ENCODE measurements around the gene PTPN6.
A peak's percentile ranks its signal among the peaks of the same experiment; 100 is the strongest.

Gene PTPN6

GRCh38 chr12:6934110-6934509 is 17.0 kb upstream of the PTPN6 start:
- Histone ChIP-seq H3K36me3 (no peaks in the 10 kb centered on the region), H3K4me1 (ENCODE audit: control insufficient read depth in 1 of 2, insufficient read depth in 1 of 2, low read depth in 1 of 2, low read length in 1 of 2) (peaks cover 35 to 36% of the 10 kb centered on the region in 2 experiments), H3K27ac (no peak overlapping the region), H3K27me3 (peaks cover 29% of the 10 kb centered on the region), H3K4me3 (ENCODE audit: low read depth in 1 of 2, low read length in 1 of 2) (no peak overlapping the region), H3K9me3 (no peaks in the 10 kb centered on the region)
- no peak for TF ChIP-seq CTCF (IDR thresholded peaks at IDR 0.05)

- Histone ChIP-seq H3K4me3 (ENCODE audit: low read depth in 1 of 2, low read length in 1 of 2) (peak overlapping the region in 1 of 2 experiments; percentile 95), H3K27ac (no peak overlapping the region), H3K36me3 (no peaks in the 10 kb centered on the region), H3K27me3 (peaks cover 14% of the 10 kb centered on the region), H3K4me1 (ENCODE audit: control insufficient read depth in 1 of 2, insufficient read depth in 1 of 2, low read depth in 1 of 2, low read length in 1 of 2) (peaks cover 35 to 36% of the 10 kb centered on the region in 2 experiments), H3K9me3 (no peaks in the 10 kb centered on the region)
- no peak for TF ChIP-seq CTCF (IDR thresholded peaks at IDR 0.05)
Observed at GRCh38 chr12:6935371-6936193, 15.6 kb upstream of the PTPN6 start.

GRCh38 chr12:6936194-6936635 is 14.9 kb upstream of the PTPN6 start:
- Histone ChIP-seq H3K36me3 (no peaks in the 10 kb centered on the region), H3K27me3 (peaks cover 9% of the 10 kb centered on the region), H3K27ac (peak overlapping the region; percentile 85), H3K9me3 (no peaks in the 10 kb centered on the region), H3K4me1 (ENCODE audit: control insufficient read depth in 1 of 2, insufficient read depth in 1 of 2, low read depth in 1 of 2, low read length in 1 of 2) (peaks cover 35 to 36% of the 10 kb centered on the region in 2 experiments), H3K4me3 (ENCODE audit: low read depth in 1 of 2, low read length in 1 of 2) (peak overlapping the region in 1 of 2 experiments; percentile 95)
- TF ChIP-seq CTCF (IDR thresholded peaks at IDR 0.05) = no peak

- TF ChIP-seq CTCF (IDR thresholded peaks at IDR 0.05) = no peak
- H3K27ac ChIP-seq = peak overlapping the region; percentile 85
- H3K9me3 ChIP-seq = no peaks in the 10 kb centered on the region
- peak overlapping the region; percentile 61 to 95 for H3K4me3 ChIP-seq (ENCODE audit: low read depth in 1 of 2, low read length in 1 of 2)
- H3K4me1 ChIP-seq (ENCODE audit: control insufficient read depth in 1 of 2, insufficient read depth in 1 of 2, low read depth in 1 of 2, low read length in 1 of 2) = peaks cover 35 to 36% of the 10 kb centered on the region in 2 experiments
- H3K27me3 ChIP-seq = peaks cover 9% of the 10 kb centered on the region
- H3K36me3 ChIP-seq = no peaks in the 10 kb centered on the region
Observed at GRCh38 chr12:6936636-6937480, 14.3 kb upstream of the PTPN6 start.

GRCh38 chr12:6937481-6938352 is 13.4 kb upstream of the PTPN6 start:
- Histone ChIP-seq H3K4me1 (ENCODE audit: control insufficient read depth in 1 of 2, insufficient read depth in 1 of 2, low read depth in 1 of 2, low read length in 1 of 2) (peaks cover 35 to 36% of the 10 kb centered on the region in 2 experiments), H3K9me3 (no peaks in the 10 kb centered on the region), H3K27me3 (peaks cover 2% of the 10 kb centered on the region), H3K27ac (peak overlapping the region; percentile 85), H3K36me3 (no peaks in the 10 kb centered on the region), H3K4me3 (ENCODE audit: low read depth in 1 of 2, low read length in 1 of 2) (peak overlapping the region; percentile 61 to 95)
- TF ChIP-seq CTCF (IDR thresholded peaks at IDR 0.05) = peak; percentile 99

Measured in neutrophil (primary cell).